ENCODE results near the gene CROT. TPM values are rescaled to one million over a fixed set of nuclear protein-coding genes. Genes with fewer than 3 reads are reported as not detected.

The CROT gene
- total and polyA plus RNA-seq, 2 experiments from 2014 or later, result 8.9 to 14.0 TPM

- TF ChIP-seq ZNF462 (CRISPR knock-in tag; IDR thresholded peaks at IDR 0.05) (no peak), EZH2 (IDR thresholded peaks at IDR 0.05; ENCODE audit: low read depth, unreplicated experiment) (no peak), EZH2phosphoT487 (IDR thresholded peaks at IDR 0.05; ENCODE audit: unreplicated experiment) (no peak)
These were observed 81.8 kb downstream of the CROT start (continued) for GRCh38 chr7:87427288-87427687.

GRCh38 chr7:87432536-87432935 is 87.1 kb downstream of the CROT start:
- H3K4me3 ChIP-seq, result no peak overlapping the region
- no peaks in the 10 kb centered on the region for H3K36me3 ChIP-seq (ENCODE audit: insufficient read depth)
- no peaks in the 10 kb centered on the region for H3K36me3 Mint-ChIP-seq (ENCODE audit: low read depth)
- ATAC-seq (no peak), DNase-seq (ENCODE audit: low spot score) (no peak)
- no peak overlapping the region for H3K27ac ChIP-seq (ENCODE audit: low read depth)
- no peaks in the 10 kb centered on the region for H3K4me1 ChIP-seq (ENCODE audit: insufficient read depth)
- H4K20me1 ChIP-seq (replicated peaks; ENCODE audit: insufficient read depth), result no peaks in the 10 kb centered on the region
- no peaks in the 10 kb centered on the region for H3K27me3 Mint-ChIP-seq (ENCODE audit: insufficient read depth, low read depth, poor library complexity)
- no peak overlapping the region for H2AFZ ChIP-seq
- H3K4me3 Mint-ChIP-seq, result no peak overlapping the region
- H3K4me1 Mint-ChIP-seq, result peaks cover 4% of the 10 kb centered on the region; the same call in 1 of the 3 replicates
- no peaks in the 10 kb centered on the region for H3F3A ChIP-seq (replicated peaks; ENCODE audit: low read depth)
- no peaks in the 10 kb centered on the region for H3K9me2 ChIP-seq (ENCODE audit: insufficient read depth)
- H3K79me2 ChIP-seq (replicated peaks; ENCODE audit: insufficient read depth), result no peaks in the 10 kb centered on the region
- H3K9me3 Mint-ChIP-seq, result no peaks in the 10 kb centered on the region
- no peak overlapping the region for H3K4me2 ChIP-seq
- no peaks in the 10 kb centered on the region for H3K27me3 ChIP-seq (ENCODE audit: insufficient read depth)
- H3K27ac Mint-ChIP-seq, result no peak overlapping the region
- no peak for TF ChIP-seq REST (IDR thresholded peaks at IDR 0.05; ENCODE audit: unreplicated experiment)
- TF ChIP-seq ZNF331 (CRISPR knock-in tag; IDR thresholded peaks at IDR 0.05; ENCODE audit: low read depth), result no peak
- TF ChIP-seq ETS1 (IDR thresholded peaks at IDR 0.05), result no peak
- no peak for TF ChIP-seq EZH2 (IDR thresholded peaks at IDR 0.05; ENCODE audit: low read depth, unreplicated experiment)
- TF ChIP-seq CREB1 (CRISPR knock-in tag; IDR thresholded peaks at IDR 0.05; ENCODE audit: low read depth), result no peak
- TF ChIP-seq JUNB (IDR thresholded peaks at IDR 0.05; ENCODE audit: unreplicated experiment), result no peak
- no peak for TF ChIP-seq CTCF (conservative IDR thresholded peaks at IDR 0.05; ENCODE audit: low read depth in 2 of 2)
- no peak for TF ChIP-seq STAT1 (IDR thresholded peaks at IDR 0.05; ENCODE audit: unreplicated experiment)
- TF ChIP-seq NANOG (IDR thresholded peaks at IDR 0.05; ENCODE audit: borderline replicate concordance), result no peak
- TF ChIP-seq POLR2AphosphoS5 (IDR thresholded peaks at IDR 0.05; ENCODE audit: low read depth), result no peak

All from GM23338 (cell line).